Measurements from ENCODE around the gene L3MBTL3. TPM values are rescaled to one million over a fixed set of nuclear protein-coding genes. Genes with fewer than 3 reads are reported as not detected.

The L3MBTL3 gene
- total RNA-seq, 1 experiment from 2014 or later, result 13.7 TPM

- H3K27ac Mint-ChIP-seq, result 0 out of 2 replicates have a peak overlapping the region, but pooled peaks have one; percentile 13
- ATAC-seq, result no peak
- POLR2A ChIA-PET, result interaction anchor here (0.6 kb wide), 1 partner anchor 399 kb away, joined by 5 read pairs; no protein-coding TSS in a partner anchor
Measured at GRCh38 chr6:130047088-130047995, 29.0 kb downstream of the L3MBTL3 start.

More at GRCh38 chr6:130047088-130047995, 29.0 kb downstream of the L3MBTL3 start:
- Mint-ChIP-seq H3K27me3 (ENCODE audit: low read depth) (no peaks in the 10 kb centered on the region), H3K9me3 (no peaks in the 10 kb centered on the region), H3K4me1 (peaks cover 20% of the 10 kb centered on the region), H3K4me3 (no peak overlapping the region), H3K36me3 (peaks cover 12% of the 10 kb centered on the region)
- CTCF ChIA-PET, result interaction anchor here (0.6 to 1.5 kb wide), 3 partner anchors 51 to 235 kb away, joined by 3 to 5 read pairs (median 3); no protein-coding TSS in a partner anchor
- no peak for DNase-seq (ENCODE audit: low spot score)
- TF ChIP-seq FOXJ3 (CRISPR knock-in tag; IDR thresholded peaks at IDR 0.05; ENCODE audit: borderline replicate concordance), result no peak
- TF ChIP-seq ZNF416 (CRISPR knock-in tag; IDR thresholded peaks at IDR 0.05), result no peak
- TF ChIP-seq, protein P1, sequence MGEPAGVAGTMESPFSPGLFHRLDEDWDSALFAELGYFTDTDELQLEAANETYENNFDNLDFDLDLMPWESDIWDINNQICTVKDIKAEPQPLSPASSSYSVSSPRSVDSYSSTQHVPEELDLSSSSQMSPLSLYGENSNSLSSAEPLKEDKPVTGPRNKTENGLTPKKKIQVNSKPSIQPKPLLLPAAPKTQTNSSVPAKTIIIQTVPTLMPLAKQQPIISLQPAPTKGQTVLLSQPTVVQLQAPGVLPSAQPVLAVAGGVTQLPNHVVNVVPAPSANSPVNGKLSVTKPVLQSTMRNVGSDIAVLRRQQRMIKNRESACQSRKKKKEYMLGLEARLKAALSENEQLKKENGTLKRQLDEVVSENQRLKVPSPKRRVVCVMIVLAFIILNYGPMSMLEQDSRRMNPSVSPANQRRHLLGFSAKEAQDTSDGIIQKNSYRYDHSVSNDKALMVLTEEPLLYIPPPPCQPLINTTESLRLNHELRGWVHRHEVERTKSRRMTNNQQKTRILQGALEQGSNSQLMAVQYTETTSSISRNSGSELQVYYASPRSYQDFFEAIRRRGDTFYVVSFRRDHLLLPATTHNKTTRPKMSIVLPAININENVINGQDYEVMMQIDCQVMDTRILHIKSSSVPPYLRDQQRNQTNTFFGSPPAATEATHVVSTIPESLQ (CRISPR knock-in tag; IDR thresholded peaks at IDR 0.05), result no peak
- TF ChIP-seq, protein P2, sequence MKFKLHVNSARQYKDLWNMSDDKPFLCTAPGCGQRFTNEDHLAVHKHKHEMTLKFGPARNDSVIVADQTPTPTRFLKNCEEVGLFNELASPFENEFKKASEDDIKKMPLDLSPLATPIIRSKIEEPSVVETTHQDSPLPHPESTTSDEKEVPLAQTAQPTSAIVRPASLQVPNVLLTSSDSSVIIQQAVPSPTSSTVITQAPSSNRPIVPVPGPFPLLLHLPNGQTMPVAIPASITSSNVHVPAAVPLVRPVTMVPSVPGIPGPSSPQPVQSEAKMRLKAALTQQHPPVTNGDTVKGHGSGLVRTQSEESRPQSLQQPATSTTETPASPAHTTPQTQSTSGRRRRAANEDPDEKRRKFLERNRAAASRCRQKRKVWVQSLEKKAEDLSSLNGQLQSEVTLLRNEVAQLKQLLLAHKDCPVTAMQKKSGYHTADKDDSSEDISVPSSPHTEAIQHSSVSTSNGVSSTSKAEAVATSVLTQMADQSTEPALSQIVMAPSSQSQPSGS (CRISPR knock-in tag; IDR thresholded peaks at IDR 0.05; ENCODE audit: borderline replicate concordance, low read depth), result no peak
- TF ChIP-seq PRDM15 (CRISPR knock-in tag; IDR thresholded peaks at IDR 0.05), result no peak
- TF ChIP-seq ZNF423 (CRISPR knock-in tag; IDR thresholded peaks at IDR 0.05), result no peak
- no peak for TF ChIP-seq ZNF232 (CRISPR knock-in tag; IDR thresholded peaks at IDR 0.05)
- no peak for TF ChIP-seq ZNF317 (CRISPR knock-in tag; IDR thresholded peaks at IDR 0.05; ENCODE audit: borderline replicate concordance, low read depth)
- TF ChIP-seq RORB (CRISPR knock-in tag; IDR thresholded peaks at IDR 0.05), result no peak
- TF ChIP-seq CREM (CRISPR knock-in tag; IDR thresholded peaks at IDR 0.05), result no peak
- no peak for TF ChIP-seq NFE2L1 (CRISPR knock-in tag; IDR thresholded peaks at IDR 0.05)
- TF ChIP-seq SP1 (CRISPR knock-in tag; conservative IDR thresholded peaks at IDR 0.05), result no peak
- TF ChIP-seq JUN (CRISPR knock-in tag; IDR thresholded peaks at IDR 0.05), result no peak
- TF ChIP-seq AFF4 (CRISPR knock-in tag; IDR thresholded peaks at IDR 0.05; ENCODE audit: borderline replicate concordance), result no peak
- TF ChIP-seq MAX (CRISPR knock-in tag; IDR thresholded peaks at IDR 0.05), result no peak
